ENCODE measurements around the gene TFAP2A.

DNA sequence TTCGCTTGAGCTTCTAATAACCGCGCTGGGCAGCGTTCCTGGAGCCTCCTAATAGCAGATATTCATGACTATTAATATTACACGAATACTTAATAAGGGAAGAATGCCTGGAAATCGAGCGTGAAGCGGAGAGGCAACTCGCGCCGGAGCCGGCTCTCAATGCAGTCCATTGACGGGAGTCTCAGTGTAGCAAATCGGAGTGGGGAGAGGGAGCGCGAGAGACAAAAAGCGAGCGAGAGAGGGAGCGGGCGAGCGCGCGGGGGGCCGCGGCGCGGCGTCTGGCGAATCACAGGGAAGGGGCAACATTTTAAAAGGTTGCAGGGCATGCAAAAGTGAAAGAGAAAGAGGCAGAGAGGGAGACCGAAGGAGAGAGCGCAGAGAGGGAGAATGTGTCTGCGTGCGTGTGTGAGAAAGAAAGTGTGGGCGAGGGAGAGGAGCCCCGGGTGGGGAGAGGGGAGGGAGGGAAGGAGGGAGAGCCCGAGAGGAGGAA lies 2.9 kb downstream of the TFAP2A start:
- TF ChIP-seq POLR2A (IDR thresholded peaks at IDR 0.05), result no peak
- TF ChIP-seq, protein P1, sequence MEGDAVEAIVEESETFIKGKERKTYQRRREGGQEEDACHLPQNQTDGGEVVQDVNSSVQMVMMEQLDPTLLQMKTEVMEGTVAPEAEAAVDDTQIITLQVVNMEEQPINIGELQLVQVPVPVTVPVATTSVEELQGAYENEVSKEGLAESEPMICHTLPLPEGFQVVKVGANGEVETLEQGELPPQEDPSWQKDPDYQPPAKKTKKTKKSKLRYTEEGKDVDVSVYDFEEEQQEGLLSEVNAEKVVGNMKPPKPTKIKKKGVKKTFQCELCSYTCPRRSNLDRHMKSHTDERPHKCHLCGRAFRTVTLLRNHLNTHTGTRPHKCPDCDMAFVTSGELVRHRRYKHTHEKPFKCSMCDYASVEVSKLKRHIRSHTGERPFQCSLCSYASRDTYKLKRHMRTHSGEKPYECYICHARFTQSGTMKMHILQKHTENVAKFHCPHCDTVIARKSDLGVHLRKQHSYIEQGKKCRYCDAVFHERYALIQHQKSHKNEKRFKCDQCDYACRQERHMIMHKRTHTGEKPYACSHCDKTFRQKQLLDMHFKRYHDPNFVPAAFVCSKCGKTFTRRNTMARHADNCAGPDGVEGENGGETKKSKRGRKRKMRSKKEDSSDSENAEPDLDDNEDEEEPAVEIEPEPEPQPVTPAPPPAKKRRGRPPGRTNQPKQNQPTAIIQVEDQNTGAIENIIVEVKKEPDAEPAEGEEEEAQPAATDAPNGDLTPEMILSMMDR (IDR thresholded peaks at IDR 0.05), result no peak

Data from heart left ventricle (tissue), 13 donors.